HG02678 (cell line): ENCODE data around the gene SLK.

Experiments
- ATAC-seq: cut with Tn5 transposase; IDR thresholded peaks from one replicate; pipeline ENCODE4 v1.9.1; 2021; ENCODE audit warnings: mild to moderate bottlenecking, moderate library complexity; ENCODE audit not compliant: unreplicated experiment

SLK gene

DNA sequence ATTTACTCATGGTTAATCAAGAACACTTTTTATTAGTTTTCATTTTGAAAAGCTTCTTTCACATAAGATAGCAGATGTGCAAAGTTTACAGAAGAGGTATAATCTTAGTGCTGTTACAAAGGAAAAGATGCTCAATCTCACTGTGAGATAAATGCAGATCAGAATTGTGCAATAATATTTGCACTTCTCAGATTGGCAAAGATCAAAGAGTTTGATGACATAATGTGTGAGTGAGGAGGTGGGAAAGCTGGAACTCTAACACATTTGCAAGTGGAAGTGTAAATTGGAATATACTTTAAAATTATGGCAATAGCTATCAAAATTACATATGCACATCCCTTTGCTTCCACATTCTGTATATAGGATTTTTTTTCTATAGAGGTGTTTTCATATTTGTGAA is 27.4 kb upstream of the SLK start:
- no peak for ATAC-seq

DNA sequence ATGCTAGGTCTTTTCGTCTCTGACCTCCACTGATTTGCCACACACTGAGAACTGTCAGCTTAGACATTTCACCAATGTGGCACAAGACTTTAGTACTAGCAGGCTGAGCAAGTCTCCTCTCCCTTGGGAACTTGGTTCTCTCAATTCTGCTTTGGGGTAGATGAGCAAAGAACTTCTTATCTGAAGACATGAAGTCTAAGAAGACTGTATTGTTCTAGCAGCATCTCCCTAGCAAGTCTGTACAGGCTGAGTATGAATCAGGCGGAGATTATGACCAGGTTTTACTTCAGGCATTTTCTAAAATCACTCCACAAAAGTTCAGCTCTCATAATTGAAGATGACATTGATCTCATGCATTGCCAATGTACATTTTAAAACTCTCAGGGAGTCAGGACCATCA is 25.1 kb upstream of the SLK start:
- ATAC-seq, result no peak

- ATAC-seq, result no peak
These were observed 24.1 kb upstream of the SLK start for GRCh38 chr10:103942866-103943265.

GRCh38 chr10:103947799-103948516 is 19.0 kb upstream of the SLK start:
- no peak for ATAC-seq

GRCh38 chr10:103949728-103950127 is 17.2 kb upstream of the SLK start:
- ATAC-seq, result no peak

GRCh38 chr10:103951183-103951582 is 15.8 kb upstream of the SLK start:
- no peak for ATAC-seq

GRCh38 chr10:103951942-103952341 is 15.0 kb upstream of the SLK start:
- no peak for ATAC-seq

GRCh38 chr10:103954543-103954942 is 12.4 kb upstream of the SLK start:
- ATAC-seq, result no peak

DNA sequence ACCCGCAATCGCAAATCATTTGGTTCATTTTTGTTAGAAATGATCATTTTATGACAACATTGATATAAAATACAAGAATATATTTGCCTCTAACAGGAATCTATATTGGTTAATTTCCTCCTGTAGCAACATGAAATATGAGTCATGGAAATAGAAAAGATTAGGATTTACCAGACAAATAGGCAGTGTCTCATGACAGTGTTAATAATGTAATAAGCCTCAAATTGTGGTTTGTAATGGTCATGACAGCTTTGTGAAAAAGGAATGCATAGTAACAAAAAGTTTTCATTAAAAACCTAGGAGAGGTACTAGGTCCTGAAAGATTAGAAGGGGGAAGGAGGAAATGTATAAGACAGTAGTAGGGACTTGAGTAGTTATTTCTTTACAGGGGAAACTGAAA is 7.9 kb upstream of the SLK start:
- ATAC-seq, result no peak

- ATAC-seq, result no peak
These were observed 6.8 kb upstream of the SLK start for GRCh38 chr10:103960103-103960502.

DNA sequence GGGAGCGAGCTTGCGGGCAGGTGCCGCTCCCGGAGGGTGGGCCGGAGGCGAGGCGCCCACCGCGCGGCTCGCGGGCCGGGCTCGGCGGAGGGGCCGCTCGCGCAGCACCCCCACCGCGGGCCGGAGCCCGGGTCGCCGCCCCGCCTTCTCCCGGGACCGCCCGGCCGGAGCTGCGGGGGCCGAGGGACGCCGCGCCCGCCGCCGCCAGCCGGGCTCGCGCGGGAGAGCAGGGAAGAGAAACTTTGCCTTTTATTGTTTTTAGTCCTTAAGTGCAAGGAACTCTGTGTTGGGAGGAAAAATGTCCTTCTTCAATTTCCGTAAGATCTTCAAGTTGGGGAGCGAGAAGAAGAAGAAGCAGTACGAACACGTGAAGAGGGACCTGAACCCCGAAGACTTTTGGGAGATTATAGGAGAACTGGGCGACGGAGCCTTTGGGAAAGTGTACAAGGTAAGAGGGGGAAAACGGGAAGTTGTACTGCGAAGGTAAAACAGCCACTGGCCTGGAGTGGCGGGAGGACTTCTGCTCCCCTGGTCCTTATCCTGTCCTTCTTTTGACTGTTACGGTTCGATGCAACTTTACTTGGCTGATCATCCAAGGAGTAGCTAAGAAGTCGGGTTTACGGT is 620 bp downstream of the SLK start:
- ATAC-seq, result peak; percentile 47

DNA sequence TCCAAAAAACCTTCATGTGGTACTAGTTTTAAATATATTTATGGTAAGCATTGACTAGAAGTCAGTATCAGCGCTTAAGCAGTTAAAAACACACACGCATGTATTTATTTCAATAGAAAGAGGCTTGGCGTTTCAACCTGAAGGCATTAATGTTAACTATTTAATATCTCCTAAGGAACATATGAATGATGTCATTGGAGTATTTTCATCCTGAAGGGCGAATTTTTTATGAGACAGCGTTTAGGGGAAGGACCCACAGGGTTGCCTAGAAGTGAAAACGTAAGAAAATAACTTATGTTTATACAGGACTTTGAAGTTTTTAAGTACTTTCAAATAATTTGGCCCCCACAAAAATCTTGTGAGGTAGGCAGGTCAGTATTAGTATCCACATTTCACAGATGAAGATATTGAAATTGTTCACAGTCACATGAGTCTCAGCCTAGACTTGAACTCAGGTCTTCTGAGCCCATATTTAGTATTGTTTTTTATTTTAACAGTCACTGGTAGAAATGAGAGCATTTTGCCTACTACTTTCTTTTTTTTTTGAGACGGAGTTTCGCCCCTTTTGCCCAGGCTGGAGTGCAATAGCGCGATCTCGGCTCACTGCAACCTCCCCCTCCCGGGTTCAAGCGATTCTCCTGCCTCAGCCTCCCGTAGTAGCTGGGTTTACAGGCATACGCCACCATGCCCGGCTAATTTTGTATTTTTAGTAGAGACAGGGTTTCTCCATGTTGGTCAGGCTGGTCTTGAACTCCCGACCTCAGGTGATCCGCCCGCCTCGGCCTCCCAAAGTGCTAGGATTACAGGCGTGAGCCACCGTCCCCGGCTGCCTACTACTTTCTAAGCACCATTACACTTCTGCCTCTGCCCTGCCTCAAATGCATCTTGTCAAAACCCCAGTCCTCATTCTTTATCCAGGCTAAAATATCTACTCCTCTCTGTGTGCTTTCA is 1.8 kb downstream of the SLK start:
- ATAC-seq, result no peak

DNA sequence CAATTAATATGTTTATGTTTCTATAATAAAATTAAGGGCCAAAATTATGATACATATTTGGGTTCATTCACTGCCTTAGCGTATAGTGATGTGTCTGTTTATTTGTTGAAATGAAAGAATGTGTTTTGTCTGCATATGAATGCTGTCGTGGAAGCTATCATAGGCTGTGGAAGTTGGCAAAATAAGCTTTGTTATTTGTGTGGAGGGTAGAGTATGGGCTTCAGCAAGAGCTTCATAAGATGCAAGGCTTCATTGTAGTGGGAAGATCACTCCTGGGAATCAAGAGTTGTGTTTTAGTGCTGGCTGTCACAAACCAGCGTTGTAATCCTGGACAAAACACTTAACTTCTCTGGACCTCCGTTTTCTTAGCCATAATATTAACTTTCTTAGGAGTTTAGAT is 2.5 kb downstream of the SLK start:
- ATAC-seq, result no peak

DNA sequence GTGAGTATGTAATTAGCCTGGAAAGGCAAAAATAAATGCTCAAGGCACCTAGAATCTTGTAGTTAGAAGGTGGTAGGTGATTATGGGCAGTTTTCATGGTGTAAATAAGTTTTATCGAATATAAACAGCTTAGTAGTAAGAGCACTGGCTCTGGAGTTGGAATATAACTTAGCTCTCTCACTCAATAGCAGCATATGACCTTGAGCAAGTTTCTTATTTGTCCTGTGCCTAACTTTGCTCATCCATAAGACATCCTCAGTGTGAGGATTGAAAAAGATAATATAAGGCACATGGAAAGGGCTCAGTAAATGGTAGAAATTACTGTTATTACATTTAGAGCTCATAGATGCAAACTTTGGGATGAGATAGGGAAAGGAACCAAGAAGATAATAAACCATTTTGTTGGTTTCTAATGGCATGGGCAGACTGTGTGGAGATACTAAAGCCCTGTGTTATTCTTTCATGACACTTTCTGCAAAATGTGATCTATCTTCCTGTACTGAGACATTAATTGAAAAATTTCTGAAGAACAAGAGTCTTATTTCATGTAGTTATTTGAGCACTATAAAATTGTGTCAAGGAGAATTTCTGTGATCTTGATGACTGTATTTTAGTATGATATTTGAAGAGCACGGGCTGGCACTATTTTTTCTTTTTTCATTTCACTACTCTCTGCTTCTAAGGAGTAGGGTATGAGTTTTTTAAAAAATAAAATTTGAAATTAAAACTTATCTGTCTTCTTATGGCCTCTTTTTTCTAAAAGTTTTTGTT is 3.1 kb downstream of the SLK start:
- ATAC-seq, result no peak

GRCh38 chr10:103975169-103975568 is 8.2 kb downstream of the SLK start:
- ATAC-seq, result no peak

DNA sequence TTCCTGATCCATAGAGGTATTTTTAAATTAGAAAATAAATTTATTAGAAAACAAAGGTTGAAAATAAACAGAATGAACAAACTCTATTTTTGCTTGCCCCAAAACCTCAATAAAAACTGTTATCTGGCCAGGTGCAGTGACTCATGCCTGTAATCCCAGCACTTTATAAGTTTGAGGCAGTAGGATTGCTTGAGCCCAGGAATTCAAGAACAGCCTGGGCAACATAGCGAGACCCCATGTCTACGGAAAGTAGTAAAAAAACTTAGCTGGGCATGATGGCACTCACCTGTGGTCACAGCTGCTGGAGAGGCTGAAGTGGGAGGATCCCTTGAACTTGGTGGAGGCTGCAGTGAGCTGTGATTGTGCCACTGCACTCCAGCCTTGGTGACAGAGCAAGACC is 10.3 kb downstream of the SLK start:
- no peak for ATAC-seq

DNA sequence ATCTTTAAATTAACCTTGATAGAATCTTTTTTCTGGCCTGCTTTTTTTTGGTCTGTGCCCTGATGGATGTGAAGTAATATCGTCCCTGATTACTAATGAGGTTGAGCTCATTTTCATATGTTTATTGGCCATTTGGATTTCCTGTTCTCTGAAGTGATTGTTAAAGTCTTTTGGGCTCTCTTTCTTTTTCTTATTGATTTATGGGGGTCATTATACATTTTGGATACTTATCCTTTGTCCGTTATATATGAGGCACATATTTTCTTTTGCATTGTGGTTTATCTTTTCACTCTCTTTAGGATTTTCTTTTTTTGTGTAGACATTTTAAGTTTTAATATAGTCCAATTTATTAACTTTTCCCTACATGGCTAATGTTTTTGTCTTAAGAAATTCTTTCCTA is 12.6 kb downstream of the SLK start:
- no peak for ATAC-seq

DNA sequence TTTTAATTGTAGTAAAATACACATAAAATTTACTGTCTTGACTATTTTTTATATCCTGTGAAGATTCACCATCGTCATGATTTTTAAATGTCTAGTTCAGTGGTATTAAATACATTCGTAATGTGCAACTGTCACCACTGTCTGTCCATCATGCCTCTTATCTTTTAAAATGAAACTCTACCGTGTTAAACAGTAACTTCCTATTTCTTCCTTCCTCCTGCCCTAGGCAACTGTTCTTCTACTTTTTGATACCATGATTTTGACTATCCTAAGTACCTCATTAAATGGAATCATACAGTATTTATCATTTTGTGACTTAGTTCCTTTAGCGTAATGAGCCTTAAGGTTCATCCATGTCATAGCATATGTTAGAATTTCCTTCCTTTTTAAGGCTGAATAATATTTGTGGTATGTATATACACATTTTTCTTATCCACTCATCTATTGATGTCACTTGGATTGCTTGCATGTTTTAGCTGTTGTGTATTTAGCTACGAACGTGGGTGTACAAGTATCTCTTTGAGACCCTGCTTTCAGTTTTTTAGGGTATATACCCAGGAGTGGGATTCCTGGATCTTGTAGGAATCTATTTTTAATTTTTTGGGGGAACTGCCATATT is 13.5 kb downstream of the SLK start:
- ATAC-seq, result peak; percentile 46

- ATAC-seq, result no peak
These were observed 15.7 kb downstream of the SLK start for GRCh38 chr10:103982639-103983038.

- ATAC-seq, result peak; percentile 78
These were observed 16.5 kb downstream of the SLK start for GRCh38 chr10:103983367-103983911.
